HepG2 (cell line): ENCODE measurements around the gene SLC15A1. TPM values are rescaled to one million over a fixed set of nuclear protein-coding genes. Genes with fewer than 3 reads are reported as not detected.

Source experiments
- ATAC-seq: fragments of 200-7000 bp; cut with Tn5 transposase; 3 replicates; pipeline ENCODE4 v1.9.1; 2020; ENCODE audit warnings: mild to moderate bottlenecking, moderate library complexity
- BruUV-seq: library from RNA; stranded (reverse); fragments of 400-500 nt; replicated peaks from 2 replicates; lab custom pipeline; 2021; lab: Mats Ljungman, UMichigan
- CTCF ChIA-PET: fragments of 300-600 bp; formaldehyde crosslinking; extraction: SDS; loops from one replicate; lab custom pipeline; 2021; ENCODE audit warnings: low total read pairs, inconsistent platforms, low intra/inter-chr PET ratio; lab: Yijun Ruan, JAX
- POLR2A ChIA-PET: fragments of 350-600 bp; sonication (Branson Sonifier 250); formaldehyde crosslinking; loops from one replicate; lab custom pipeline; 2020; ENCODE audit warnings: antibody characterized with exemption, inconsistent platforms; lab: Yijun Ruan, JAX
- DNase-seq: peaks from one replicate; pipeline ENCODE4 v3.0.0-alpha.2; 2015; ENCODE audit warnings: low spot score
- FAIRE-seq: peaks from 3 replicates; lab custom pipeline; 2011; peaks lifted over from hg19 to GRCh38; lab: Jason Lieb, UNC
- H2AFZ ChIP-seq: one replicate; pipeline ENCODE4 v1.6.1; 2011; ENCODE audit warnings: low read length, inconsistent platforms
- H3K27ac ChIP-seq: fragments of 300-600 bp; 3 replicates; pipeline ENCODE4 v1.8.0; 2011; ENCODE audit warnings: mixed run types, mild to moderate bottlenecking, mixed read lengths, low read length, inconsistent platforms; ENCODE audit not compliant: insufficient read depth; ENCODE audit errors: extremely low read length
- H3K27me3 ChIP-seq, 2 experiments: fragments of 200-600 bp in 1 of 2; 2 replicates in 1 of 2; 3 replicates in 1 of 2; pipeline versions ENCODE4 v1.6.0 to v1.8.0; 2011; ENCODE audit warnings: low read length in 2 of 2, mild to moderate bottlenecking in 2 of 2, moderate library complexity in 2 of 2, inconsistent platforms in 1 of 2; ENCODE audit not compliant: insufficient read depth in 2 of 2, control insufficient read depth in 1 of 2
- H3K36me3 ChIP-seq, 2 experiments: fragments of 200-600 bp in 1 of 2; replicated peaks in 1 of 2; 2 replicates in 1 of 2; 3 replicates in 1 of 2; pipeline versions ENCODE4 v1.5.1 to v1.8.0; 2011; ENCODE audit warnings: low read length in 2 of 2, inconsistent platforms in 1 of 2; ENCODE audit not compliant: insufficient read depth in 2 of 2, control insufficient read depth in 1 of 2
- H3K4me1 ChIP-seq: 2 replicates; pipeline ENCODE4 v1.5.1; 2012; ENCODE audit warnings: low read length, inconsistent platforms; ENCODE audit not compliant: insufficient read depth
- H3K4me2 ChIP-seq: 2 replicates; pipeline ENCODE4 v1.6.0; 2011; ENCODE audit warnings: low read depth, low read length, inconsistent platforms
- H3K4me3 ChIP-seq, 3 experiments: fragments of 200-600 bp in 1 of 3; sonication (generic), shearing (Covaris generic) in 1 of 3; replicated peaks in 1 of 3; 2 replicates each; pipeline ENCODE4 v1.5.1; 2011 to 2016; ENCODE audit warnings: low read length in 3 of 3, inconsistent platforms in 2 of 3, low read depth in 2 of 3, mild to moderate bottlenecking in 2 of 3, control low read depth in 1 of 3, mixed read lengths in 1 of 3; ENCODE audit not compliant: insufficient read depth in 1 of 3
- H3K79me2 ChIP-seq: one replicate; pipeline ENCODE4 v1.6.1; 2011; ENCODE audit warnings: low read length, inconsistent platforms; ENCODE audit not compliant: insufficient read depth
- H3K9ac ChIP-seq: 2 replicates; pipeline ENCODE4 v1.6.0; 2011; ENCODE audit warnings: mild to moderate bottlenecking, low read depth, low read length, inconsistent platforms; ENCODE audit not compliant: insufficient read depth
- H3K9me3 ChIP-seq: 2 replicates; pipeline ENCODE4 v1.5.1; 2012; ENCODE audit warnings: mild to moderate bottlenecking, low read length
- H4K20me1 ChIP-seq: 2 replicates; pipeline ENCODE4 v1.6.0; 2011; ENCODE audit warnings: inconsistent platforms, mild to moderate bottlenecking, low read length, moderate library complexity; ENCODE audit not compliant: insufficient read depth
- KLF9 ChIP-seq: IDR thresholded peaks from 2 replicates; pipeline ENCODE4 v1.6.1; 2016; ENCODE audit warnings: low read depth
- PHF5A ChIP-seq: IDR thresholded peaks from one replicate; pipeline ENCODE4 v1.6.1; 2018; ENCODE audit warnings: low read depth, missing genetic modification reagents; ENCODE audit not compliant: unreplicated experiment
- SIN3B ChIP-seq: fragments of 150-350 bp; IDR thresholded peaks from 2 replicates; pipeline ENCODE4 v1.6.1; 2014; ENCODE audit warnings: low read length
- SMARCC2 ChIP-seq: fragments of 450-650 bp; IDR thresholded peaks from 2 replicates; pipeline ENCODE4 v1.6.1; 2017; ENCODE audit warnings: antibody characterized with exemption, mild to moderate bottlenecking
- TFDP1 ChIP-seq: IDR thresholded peaks from 2 replicates; pipeline ENCODE4 v1.6.1; 2016; ENCODE audit warnings: missing compliant biosample characterization, missing genetic modification reagents, borderline replicate concordance
- TGIF2 ChIP-seq: IDR thresholded peaks from 2 replicates; pipeline ENCODE4 v1.6.1; 2016; ENCODE audit warnings: control low read depth, missing compliant biosample characterization
- YEATS4 ChIP-seq: sonication (generic); formaldehyde crosslinking; IDR thresholded peaks from 2 replicates; pipeline ENCODE4 v1.4.0; 2020; ENCODE audit warnings: missing genetic modification reagents, borderline replicate concordance
- ZBTB42 ChIP-seq: sonication (generic); formaldehyde crosslinking; IDR thresholded peaks from 2 replicates; pipeline ENCODE4 v1.5.0; 2020; ENCODE audit warnings: mild to moderate bottlenecking, missing genetic modification reagents
- ZHX2 ChIP-seq, 2 experiments: sonication (generic) in 1 of 2; formaldehyde crosslinking in 1 of 2; IDR thresholded peaks; 2 replicates each; pipeline versions ENCODE4 v1.6.1 to v1.9.0; 2014 to 2022; ENCODE audit warnings: antibody characterized with exemption in 1 of 2, borderline replicate concordance in 1 of 2, inconsistent platforms in 1 of 2, low read depth in 1 of 2, missing genetic modification reagents in 1 of 2
- in situ Hi-C: cut with HindIII; loops from 2 replicates; pipeline ENCODE4 v1.10.0; 2017; ENCODE audit warnings: low pct_unique_long_range_greater_than_20kb; ENCODE audit not compliant: extremely low pct_ligation_motif_present
- intact Hi-C: fragments of 100-400 bp; cut with micrococcal nuclease; formaldehyde crosslinking; loops from one replicate; pipeline ENCODE4 v1.10.0; 2022; ENCODE audit not compliant: unreplicated experiment
- polyA plus RNA-seq, 8 experiments: library from polyadenylated mRNA; depleted of rRNA in 3 of 8; stranded (reverse) in 7 of 8; unstranded in 1 of 8; fragments of >200 nt; fragmentation: Illumina TruSeq in 4 of 8; extraction: Trizol in 4 of 8; gene quantifications; 2 replicates each; pipeline versions ENCODE4 v1.2.1 to v1.2.3, GENCODE V29; 2011 to 2016; ENCODE audit warnings: low read depth in 4 of 8, missing spikeins in 1 of 8, mixed read lengths in 1 of 8; ENCODE audit not compliant: insufficient read depth in 1 of 8
- total RNA-seq, 5 experiments: library from RNA; depleted of rRNA; stranded (reverse); fragments of >200 nt; fragmentation: Illumina TruSeq; extraction: Trizol; gene quantifications; 2 replicates each; pipeline ENCODE4 v1.2.3, GENCODE V29; 2016; ENCODE audit warnings: low read depth in 1 of 5

SLC15A1 gene
- total and polyA plus RNA-seq, 2 of the 13 experiments (the other 11 are each of a cell fraction or from before 2014, with no cell fraction given): 0.17 to 0.20 TPM

GRCh38 chr13:98738213-98738612 is 14.3 kb downstream of the SLC15A1 start:
- FAIRE-seq (no peak), ATAC-seq (no peak), DNase-seq (no peak)
- no peaks in the 10 kb centered on the region for H4K20me1 ChIP-seq
- POLR2A ChIA-PET: no interaction called here
- intact Hi-C loops (no loop called here), in situ Hi-C loops (no loop called here)
- no peaks in the 10 kb centered on the region for H3K79me2 ChIP-seq
- no peak overlapping the region for H3K27ac ChIP-seq
- H3K27me3 ChIP-seq: no peaks in the 10 kb centered on the region
- TF ChIP-seq ZHX2 (IDR thresholded peaks at IDR 0.05; ENCODE audit: low read depth) (no peak), ZHX2 (CRISPR knock-in tag; IDR thresholded peaks at IDR 0.05; ENCODE audit: borderline replicate concordance) (no peak), SMARCC2 (no peak), ZBTB42 (no peak), KLF9 (CRISPR knock-in tag) (no peak), PHF5A (CRISPR knock-in tag) (no peak), TGIF2 (CRISPR knock-in tag) (no peak), SIN3B (no peak), YEATS4 (CRISPR knock-in tag) (no peak), TFDP1 (CRISPR knock-in tag) (no peak)
- no peak overlapping the region for H3K9ac ChIP-seq
- BruUV-seq: no TSS peak
- no peaks in the 10 kb centered on the region for H3K36me3 ChIP-seq
- no peak overlapping the region for H3K4me2 ChIP-seq
- H3K9me3 ChIP-seq: peaks cover 15% of the 10 kb centered on the region; the same call in 1 of the 2 replicates
- no peak overlapping the region for H2AFZ ChIP-seq
- peaks cover 21% of the 10 kb centered on the region for H3K4me1 ChIP-seq
- CTCF ChIA-PET: no interaction called here
- no peak overlapping the region for H3K4me3 ChIP-seq
